HG03521 (cell line): ENCODE data around the gene SNRPD2.
"Not testable (repeated sequence)": the region's sequence is repeated elsewhere in the genome, so short reads cannot be mapped to it uniquely, and the experiment has no call there.

Source experiments
- ATAC-seq: cut with Tn5 transposase; IDR thresholded peaks from one replicate; pipeline ENCODE4 v1.9.1; 2021; ENCODE audit warnings: mild to moderate bottlenecking, moderate library complexity; ENCODE audit not compliant: unreplicated experiment

SNRPD2 gene

DNA sequence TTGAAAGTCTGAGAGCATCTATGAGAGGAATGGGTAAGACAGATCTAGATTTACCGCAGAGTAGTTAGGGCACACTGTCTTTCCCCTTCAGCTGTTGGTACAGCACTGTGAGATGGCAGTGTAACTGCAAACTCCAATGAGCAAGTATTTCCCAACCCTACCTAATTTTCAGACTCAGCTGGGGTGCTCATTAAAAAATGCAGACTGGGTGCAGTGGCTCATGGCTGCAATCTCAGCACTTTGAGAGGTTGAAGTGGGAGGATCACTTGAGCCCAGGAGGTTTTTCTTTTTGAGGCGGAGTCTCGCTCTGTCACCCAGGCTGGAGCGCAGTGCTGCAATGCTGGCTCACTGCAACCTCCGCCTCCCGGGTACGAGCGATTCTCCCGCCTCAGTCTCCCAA, 13.4 kb upstream of the SNRPD2 start:
- ATAC-seq, result no peak

GRCh38 chr19:45701676-45702075, 9.9 kb upstream of the SNRPD2 start:
- no peak for ATAC-seq

GRCh38 chr19:45693106-45693788, 1.5 kb upstream of the SNRPD2 start:
- ATAC-seq, result no peak

- peak; percentile 70 for ATAC-seq
Measured at GRCh38 chr19:45692187-45693105, 693 bp upstream of the SNRPD2 start, which contains the start of gene QPCTL. Gene QPCTL, plus strand, starts transcription at chr19:45692666. Its CDS starts 38 bp downstream, at chr19:45692704.

GRCh38 chr19:45687599-45687998, 4.2 kb downstream of the SNRPD2 start:
- ATAC-seq, result no peak

DNA sequence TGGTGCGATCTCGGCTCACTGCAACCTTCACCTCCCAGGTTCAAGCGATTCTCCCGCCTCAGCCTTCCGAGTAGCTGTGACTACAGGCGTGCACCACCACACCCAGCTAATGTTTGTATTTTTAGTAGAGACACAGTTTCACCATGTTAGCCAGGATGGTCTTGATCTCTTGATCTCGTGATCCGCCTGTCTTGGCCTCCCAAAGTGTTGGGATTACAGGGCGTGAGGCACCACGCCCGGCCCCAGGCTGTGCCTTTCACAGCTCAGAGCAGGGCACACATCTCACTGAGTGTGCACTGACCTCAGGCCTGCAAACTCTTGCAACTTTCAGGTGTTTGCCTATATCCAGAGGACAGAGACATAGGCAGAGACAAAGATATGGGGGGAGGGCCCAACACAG, 6.7 kb downstream of the SNRPD2 start:
- not testable (repeated sequence) for ATAC-seq

DNA sequence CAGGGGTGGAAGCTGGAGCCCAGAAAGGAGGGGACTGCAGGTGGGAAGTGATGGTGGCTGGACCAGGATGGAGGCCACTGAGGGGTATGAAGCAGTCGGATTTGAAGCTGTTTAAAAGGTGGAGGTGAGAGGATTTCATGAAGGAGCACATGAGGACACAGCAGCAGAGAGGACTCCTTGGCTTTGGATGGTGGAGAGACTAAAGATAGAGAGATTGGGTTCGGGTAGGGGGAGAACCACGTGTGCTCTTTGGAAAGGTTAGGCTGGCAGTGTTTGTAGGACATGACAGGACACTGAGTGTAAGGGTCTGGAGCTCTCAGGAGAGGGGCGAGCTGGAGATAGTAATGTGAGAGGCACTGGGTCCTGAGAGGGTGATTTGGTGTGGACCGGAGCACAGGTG, 8.8 kb downstream of the SNRPD2 start:
- no peak for ATAC-seq

GRCh38 chr19:45682117-45682516, 9.6 kb downstream of the SNRPD2 start:
- ATAC-seq, result no peak

DNA sequence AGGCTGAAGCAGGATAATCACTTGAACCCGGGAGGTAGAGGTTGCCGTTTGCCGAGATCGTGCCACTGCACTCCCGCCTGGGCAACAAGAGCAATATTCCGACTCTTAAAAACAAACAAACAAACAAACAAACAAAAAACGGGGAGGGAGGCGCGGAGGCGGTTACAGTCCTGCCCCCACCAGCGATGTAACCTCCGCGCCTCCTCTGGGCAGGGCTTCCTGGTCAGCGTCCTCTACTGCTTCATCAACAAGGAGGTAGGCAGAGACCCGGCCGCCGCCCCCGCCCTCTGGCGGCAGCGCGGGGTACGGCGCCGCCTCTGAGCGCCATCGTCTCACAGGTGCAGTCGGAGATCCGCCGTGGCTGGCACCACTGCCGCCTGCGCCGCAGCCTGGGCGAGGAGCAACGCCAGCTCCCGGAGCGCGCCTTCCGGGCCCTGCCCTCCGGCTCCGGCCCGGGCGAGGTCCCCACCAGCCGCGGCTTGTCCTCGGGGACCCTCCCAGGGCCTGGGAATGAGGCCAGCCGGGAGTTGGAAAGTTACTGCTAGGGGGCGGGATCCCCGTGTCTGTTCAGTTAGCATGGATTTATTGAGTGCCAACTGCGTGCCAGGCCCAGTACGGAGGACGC, 10.2 kb downstream of the SNRPD2 start:
- ATAC-seq, result peak; percentile 55

GRCh38 chr19:45677351-45678230, 14.2 kb downstream of the SNRPD2 start:
- no peak for ATAC-seq

GRCh38 chr19:45676851-45677263, 14.9 kb downstream of the SNRPD2 start:
- ATAC-seq, result no peak

GRCh38 chr19:45674946-45675345, 16.8 kb downstream of the SNRPD2 start:
- ATAC-seq, result no peak

DNA sequence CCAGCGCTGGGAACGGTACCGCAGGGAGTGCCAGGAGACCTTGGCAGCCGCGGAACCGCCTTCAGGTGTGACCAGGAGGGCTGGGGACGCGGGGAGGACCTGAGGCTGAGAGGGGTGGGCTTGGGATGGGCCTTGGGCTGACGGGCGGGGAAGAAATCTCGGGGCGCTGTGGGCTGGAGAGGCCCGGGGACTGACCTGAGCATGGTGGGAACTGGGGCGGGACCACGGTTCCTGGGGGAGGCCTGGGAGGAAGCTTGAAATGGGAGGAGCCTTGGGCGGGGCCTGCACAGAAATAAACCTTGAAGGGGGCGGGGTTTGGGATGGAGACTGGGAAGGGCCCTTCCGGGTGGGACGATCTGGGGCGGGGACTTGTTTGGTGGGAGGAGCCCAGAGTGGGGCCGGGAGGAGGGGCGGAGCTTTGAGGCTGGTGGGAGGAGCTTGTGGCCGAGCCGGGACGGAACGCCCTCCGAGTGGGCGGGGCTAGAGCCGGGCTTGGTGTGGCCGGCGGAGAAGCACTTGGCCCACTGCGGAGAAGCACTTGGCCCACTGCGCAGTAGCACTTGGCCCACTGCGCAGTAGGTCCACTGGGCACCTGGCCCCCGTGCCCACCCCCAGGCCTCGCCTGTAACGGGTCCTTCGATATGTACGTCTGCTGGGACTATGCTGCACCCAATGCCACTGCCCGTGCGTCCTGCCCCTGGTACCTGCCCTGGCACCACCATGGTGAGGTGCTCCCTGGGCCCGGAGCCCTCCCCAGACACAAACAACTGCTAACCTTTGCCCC, 20.9 kb downstream of the SNRPD2 start:
- peak; percentile 42 for ATAC-seq

- no peak for ATAC-seq
Measured at GRCh38 chr19:45668342-45668871, 23.3 kb downstream of the SNRPD2 start.

DNA sequence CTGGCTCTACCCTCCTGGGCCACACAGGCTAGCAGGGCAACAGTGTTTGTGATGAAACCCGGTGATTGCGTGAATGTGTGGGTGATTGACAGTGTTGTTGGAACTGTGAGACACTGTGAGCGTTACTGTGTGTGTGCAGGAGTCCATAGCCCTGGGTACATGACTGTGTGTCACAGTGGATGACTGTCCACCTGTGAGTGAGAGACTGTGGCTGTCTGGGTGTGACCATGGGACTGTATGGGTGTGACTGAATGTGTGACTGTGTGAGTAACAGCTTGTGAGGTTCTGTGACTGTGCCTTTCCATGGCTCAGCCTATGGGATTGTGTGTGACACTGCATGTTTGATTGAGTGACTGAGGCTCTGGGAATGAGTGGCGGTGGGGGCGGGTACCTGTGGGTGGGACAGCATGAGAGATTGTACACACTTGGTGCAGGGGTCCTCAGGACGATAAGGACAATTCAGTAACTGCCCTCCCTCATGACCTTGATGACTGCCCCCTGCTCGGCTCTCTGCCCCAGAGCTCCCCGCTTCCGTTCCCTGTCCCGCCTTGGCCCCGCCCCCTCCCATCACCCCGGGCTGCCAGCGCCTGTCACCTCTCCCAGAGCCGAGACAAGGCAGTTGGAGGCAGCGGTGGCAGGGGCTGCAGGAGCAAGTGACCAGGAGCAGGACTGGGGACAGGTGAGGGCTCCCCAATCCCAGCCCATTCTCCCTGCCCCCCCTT, 24.0 kb downstream of the SNRPD2 start, which contains the start of gene GIPR:
Gene GIPR (plus strand): TSS at position 602 of the 722 bp plus-strand sequence. CDS start 1,300 bp downstream, outside the sequence.
- no peak for ATAC-seq

- no peak for ATAC-seq
Measured at GRCh38 chr19:45664575-45664974, 27.2 kb downstream of the SNRPD2 start.

DNA sequence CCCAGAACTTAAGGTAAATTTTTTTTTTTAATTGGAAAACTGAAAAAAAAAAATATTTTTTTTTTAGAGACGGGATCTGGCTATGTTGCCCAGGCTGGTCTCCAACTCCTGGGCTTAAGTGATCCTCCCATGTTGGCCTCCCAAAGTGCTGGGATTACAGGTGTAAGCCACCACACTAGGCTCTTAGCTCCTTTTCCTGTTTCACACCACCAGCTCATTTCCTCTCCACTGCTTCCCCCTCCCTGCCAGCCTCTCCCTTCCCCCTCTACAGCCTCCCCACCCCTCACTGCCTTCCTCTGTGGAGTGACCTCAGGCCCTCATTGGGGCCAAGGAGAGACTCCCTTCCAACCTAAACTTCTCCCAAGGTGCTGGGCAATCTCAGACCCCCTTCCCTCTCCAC, 28.0 kb downstream of the SNRPD2 start:
- no peak for ATAC-seq

DNA sequence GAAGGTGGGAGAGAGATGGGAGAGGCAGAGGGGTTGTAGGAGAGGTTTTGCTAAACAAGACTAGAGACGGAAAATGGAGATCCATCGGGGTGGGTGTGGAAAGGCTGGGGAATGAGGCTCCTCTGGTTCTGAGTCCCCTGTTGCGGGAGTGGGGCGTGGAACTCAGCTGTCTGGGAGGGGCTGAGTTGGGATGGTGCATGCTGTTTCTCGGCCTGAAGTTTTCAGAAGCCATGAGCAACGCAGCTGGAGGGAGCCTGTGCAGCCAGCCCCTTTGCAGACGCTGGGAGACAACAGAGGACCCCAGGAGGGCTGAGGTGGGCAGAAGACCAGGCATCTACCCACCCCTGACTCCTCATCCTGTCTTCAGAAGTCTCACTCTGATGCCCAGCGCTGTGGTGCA, 31.1 kb downstream of the SNRPD2 start:
- ATAC-seq, result no peak
